Activated naive CD4-positive, alpha-beta T cell treated with anti-CD3 and anti-CD28 coated beads for 36 hours (primary cell): ENCODE data around the gene PYGB. TPM values are rescaled to one million over a fixed set of nuclear protein-coding genes. Genes with fewer than 3 reads are reported as not detected.
"Not testable (repeated sequence)": the region's sequence is repeated elsewhere in the genome, so short reads cannot be mapped to it uniquely, and the experiment has no call there.

ENCODE experiments used
- CTCF ChIA-PET: fragments of 350-600 bp; sonication (Branson Sonifier 250); formaldehyde crosslinking; loops from one replicate; lab custom pipeline; 2021; ENCODE audit warnings: antibody characterized with exemption; lab: Charles Lee
- DNase-seq: peaks from one replicate; pipeline ENCODE4 v3.0.0-alpha.2; 2020
- H3K27ac Mint-ChIP-seq: one replicate; pipeline ENCODE4 v1.8.0; 2021; ENCODE audit warnings: mild to moderate bottlenecking, mixed read lengths
- H3K27me3 Mint-ChIP-seq: one replicate; pipeline ENCODE4 v1.8.0; 2021; ENCODE audit warnings: low read depth, mixed read lengths
- H3K36me3 Mint-ChIP-seq: one replicate; pipeline ENCODE4 v1.8.0; 2021; ENCODE audit warnings: low read depth, mixed read lengths
- H3K4me1 Mint-ChIP-seq: one replicate; pipeline ENCODE4 v1.8.0; 2021; ENCODE audit warnings: low read depth, mixed read lengths
- H3K4me3 Mint-ChIP-seq: one replicate; pipeline ENCODE4 v1.8.0; 2021; ENCODE audit warnings: mild to moderate bottlenecking, moderate library complexity, mixed read lengths
- H3K9me3 Mint-ChIP-seq: one replicate; pipeline ENCODE4 v1.8.0; 2021; ENCODE audit warnings: mixed read lengths
- intact Hi-C: fragments of 100-400 bp; cut with micrococcal nuclease; formaldehyde crosslinking; loops from one replicate; pipeline ENCODE4 v1.15.1; 2023
- total RNA-seq, 2 experiments: library from RNA; stranded (reverse); gene quantifications; one replicate each; pipeline ENCODE4 v1.2.3, GENCODE V29; 2021

The PYGB gene
- total RNA-seq, 2 experiments from 2014 or later, result 19.6 to 20.0 TPM

GRCh38 chr20:25257130-25257529 lies 9.2 kb downstream of the PYGB start:
- Mint-ChIP-seq H3K4me3 (no peak overlapping the region), H3K4me1 (peaks cover 65% of the 10 kb centered on the region), H3K9me3 (peaks cover 3% of the 10 kb centered on the region), H3K27ac (no peak overlapping the region), H3K27me3 (no peaks in the 10 kb centered on the region), H3K36me3 (peaks cover 19% of the 10 kb centered on the region)
- CTCF ChIA-PET, result interaction anchor here (0.6 kb wide), 2 partner anchors 10 to 149 kb away, joined by 3 read pairs; no protein-coding TSS in a partner anchor
- intact Hi-C loops, result no loop called here
- DNase-seq, result no peak

DNA sequence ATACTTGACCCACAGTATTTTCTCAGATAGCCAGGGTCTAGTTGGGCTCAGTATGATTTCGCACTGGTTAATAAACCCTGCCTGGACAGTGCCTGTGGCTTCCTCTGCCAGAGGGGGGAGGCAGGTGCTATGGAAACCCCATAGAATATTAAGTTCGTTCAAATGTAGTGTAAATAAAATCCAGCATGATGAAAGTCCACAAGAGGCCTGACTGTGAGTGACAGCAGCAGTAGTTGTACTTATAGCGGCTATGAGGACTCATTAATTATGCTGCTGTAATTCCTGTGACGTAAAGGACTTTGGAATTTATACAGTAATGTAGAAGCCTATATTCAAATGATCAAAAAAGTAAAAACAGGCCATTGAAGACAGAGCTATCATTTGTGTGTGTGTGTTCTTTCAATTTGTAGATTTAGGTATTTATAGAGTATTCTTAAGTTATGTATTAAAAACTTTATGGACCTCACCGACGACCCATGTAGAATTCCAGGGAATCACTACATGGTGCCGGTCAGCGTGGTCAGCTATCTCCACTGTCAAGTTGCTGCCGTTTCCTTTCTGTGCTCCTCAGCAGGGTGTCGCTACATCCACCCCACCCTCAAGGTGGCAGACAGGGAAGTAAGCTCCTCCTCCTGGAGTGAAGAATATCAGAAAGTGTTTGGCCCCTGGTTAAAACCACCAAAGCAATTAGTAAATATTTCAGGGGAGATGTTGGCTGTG lies 10.0 kb downstream of the PYGB start:
- Mint-ChIP-seq H3K4me1 (peaks cover 58% of the 10 kb centered on the region), H3K36me3 (peaks cover 19% of the 10 kb centered on the region), H3K27me3 (no peaks in the 10 kb centered on the region), H3K27ac (no peak overlapping the region), H3K9me3 (peaks cover 3% of the 10 kb centered on the region), H3K4me3 (no peak overlapping the region)
- DNase-seq, result no peak
- CTCF ChIA-PET, result no interaction called here
- intact Hi-C loops, result no loop called here

DNA sequence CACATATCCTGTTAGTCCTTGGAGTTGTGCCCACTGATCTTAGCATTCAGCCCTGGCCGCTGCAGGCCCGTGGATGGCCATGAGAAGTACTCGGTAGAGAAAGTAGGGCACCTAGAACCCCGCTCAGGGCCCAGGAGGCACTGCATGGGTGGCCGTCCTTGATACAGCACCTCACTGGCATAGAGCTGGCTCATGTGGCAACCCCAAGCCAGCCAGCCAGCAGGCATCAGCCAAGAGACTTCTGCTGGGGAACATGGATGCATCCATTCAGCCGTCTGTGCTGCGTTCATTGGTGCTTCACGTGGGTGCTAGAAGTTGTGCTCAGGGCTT lies 10.6 kb downstream of the PYGB start:
- no peak for DNase-seq
- CTCF ChIA-PET, result no interaction called here
- H3K4me1 Mint-ChIP-seq, result peaks cover 54% of the 10 kb centered on the region
- peaks cover 3% of the 10 kb centered on the region for H3K9me3 Mint-ChIP-seq
- peaks cover 22% of the 10 kb centered on the region for H3K36me3 Mint-ChIP-seq
- no peak overlapping the region for H3K27ac Mint-ChIP-seq
- no peak overlapping the region for H3K4me3 Mint-ChIP-seq
- intact Hi-C loops, result no loop called here
- H3K27me3 Mint-ChIP-seq, result no peaks in the 10 kb centered on the region

GRCh38 chr20:25258828-25259227 lies 10.9 kb downstream of the PYGB start:
- CTCF ChIA-PET, result interaction anchor here (2.0 kb wide), 1 partner anchor 140 kb away, joined by 6 read pairs; no protein-coding TSS in a partner anchor
- no peak for DNase-seq
- intact Hi-C loops, result loop anchor here (1.0 kb wide), 1 partner anchor 21 kb away; no protein-coding TSS in a partner anchor
- Mint-ChIP-seq H3K4me3 (no peak overlapping the region), H3K9me3 (peaks cover 3% of the 10 kb centered on the region), H3K4me1 (peaks cover 51% of the 10 kb centered on the region), H3K36me3 (peaks cover 22% of the 10 kb centered on the region), H3K27ac (no peak overlapping the region), H3K27me3 (no peaks in the 10 kb centered on the region)

DNA sequence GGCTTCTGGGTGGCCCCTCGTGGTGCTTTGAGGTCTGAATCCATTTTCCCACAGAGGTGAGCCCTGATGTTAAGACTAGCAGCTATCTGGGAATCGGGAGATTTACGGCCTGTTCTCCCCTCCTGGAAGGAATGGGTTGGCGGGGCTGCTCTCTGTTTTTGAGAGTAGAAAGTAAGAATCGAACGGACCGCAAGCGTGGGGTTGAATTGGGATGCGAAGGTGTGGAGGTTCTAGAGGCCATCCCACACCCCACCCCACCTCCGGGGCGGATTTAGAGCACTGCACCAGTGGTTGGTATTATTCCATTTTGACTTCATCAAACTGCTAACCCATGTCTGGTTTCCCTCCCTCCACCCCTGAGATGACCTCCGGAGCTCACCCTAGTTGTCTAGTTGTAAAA lies 11.5 kb downstream of the PYGB start:
- no peak for DNase-seq
- H3K36me3 Mint-ChIP-seq, result peaks cover 25% of the 10 kb centered on the region
- H3K27ac Mint-ChIP-seq, result peak overlapping the region; percentile 65
- intact Hi-C loops, result loop anchor here (1.0 kb wide), 1 partner anchor 21 kb away; no protein-coding TSS in a partner anchor
- peaks cover 51% of the 10 kb centered on the region for H3K4me1 Mint-ChIP-seq
- peaks cover 3% of the 10 kb centered on the region for H3K9me3 Mint-ChIP-seq
- H3K27me3 Mint-ChIP-seq, result no peaks in the 10 kb centered on the region
- CTCF ChIA-PET, result interaction anchor here (2.0 kb wide), 1 partner anchor 140 kb away, joined by 6 read pairs; no protein-coding TSS in a partner anchor
- H3K4me3 Mint-ChIP-seq, result peak overlapping the region; percentile 23

GRCh38 chr20:25259788-25260254 lies 11.9 kb downstream of the PYGB start:
- H3K36me3 Mint-ChIP-seq, result peaks cover 29% of the 10 kb centered on the region
- no peaks in the 10 kb centered on the region for H3K27me3 Mint-ChIP-seq
- H3K27ac Mint-ChIP-seq, result peak overlapping the region; percentile 65
- intact Hi-C loops, result loop anchor here (1.0 kb wide), 1 partner anchor 22 kb away; no protein-coding TSS in a partner anchor
- peak; percentile 41 for DNase-seq
- H3K4me3 Mint-ChIP-seq, result peak overlapping the region; percentile 23
- peaks cover 48% of the 10 kb centered on the region for H3K4me1 Mint-ChIP-seq
- CTCF ChIA-PET, result interaction anchor here (1.6 to 2.0 kb wide), 2 partner anchors 9 to 139 kb away, joined by 6 to 9 read pairs; no protein-coding TSS in a partner anchor
- peaks cover 3% of the 10 kb centered on the region for H3K9me3 Mint-ChIP-seq

- H3K27me3 Mint-ChIP-seq, H3K9me3 Mint-ChIP-seq, H3K4me3 Mint-ChIP-seq, intact Hi-C loops: not testable (repeated sequence)
- DNase-seq, result peak; percentile 37
- CTCF ChIA-PET, result interaction anchor here (0.6 to 2.0 kb wide), 4 partner anchors 10 to 146 kb away, joined by 3 to 9 read pairs (median 4); partner anchors contain the start of gene GINS1
- peaks cover 45% of the 10 kb centered on the region for H3K4me1 Mint-ChIP-seq
- peak overlapping the region; percentile 65 for H3K27ac Mint-ChIP-seq
- peaks cover 29% of the 10 kb centered on the region for H3K36me3 Mint-ChIP-seq
Measured at GRCh38 chr20:25260770-25261437, 13.0 kb downstream of the PYGB start.

- Mint-ChIP-seq H3K9me3 (no peaks in the 10 kb centered on the region), H3K27ac (no peak overlapping the region), H3K4me1 (peaks cover 3% of the 10 kb centered on the region), H3K4me3 (no peak overlapping the region), H3K27me3 (no peaks in the 10 kb centered on the region), H3K36me3 (peaks cover 14% of the 10 kb centered on the region)
- no peak for DNase-seq
- intact Hi-C loops, result no loop called here
- CTCF ChIA-PET, result interaction anchor here (0.6 to 1.0 kb wide), 2 partner anchors 26 to 27 kb away, joined by 3 to 4 read pairs; no protein-coding TSS in a partner anchor
Measured at GRCh38 chr20:25269057-25269832, 21.4 kb downstream of the PYGB start.

GRCh38 chr20:25269833-25270170 lies 21.9 kb downstream of the PYGB start:
- Mint-ChIP-seq H3K4me1 (peaks cover 3% of the 10 kb centered on the region), H3K27ac (no peak overlapping the region), H3K36me3 (peaks cover 8% of the 10 kb centered on the region), H3K4me3 (no peak overlapping the region), H3K9me3 (no peaks in the 10 kb centered on the region), H3K27me3 (no peaks in the 10 kb centered on the region)
- CTCF ChIA-PET, result interaction anchor here (0.6 kb wide), 2 partner anchors 26 to 174 kb away, joined by 3 to 4 read pairs; no protein-coding TSS in a partner anchor
- intact Hi-C loops, result no loop called here
- no peak for DNase-seq

GRCh38 chr20:25270829-25271251 lies 23.0 kb downstream of the PYGB start:
- Mint-ChIP-seq H3K27me3 (no peaks in the 10 kb centered on the region), H3K9me3 (no peaks in the 10 kb centered on the region), H3K4me1 (peaks cover 3% of the 10 kb centered on the region), H3K36me3 (peaks cover 14% of the 10 kb centered on the region), H3K27ac (no peak overlapping the region), H3K4me3 (no peak overlapping the region)
- intact Hi-C loops, result no loop called here
- DNase-seq, result no peak
- CTCF ChIA-PET, result no interaction called here

DNA sequence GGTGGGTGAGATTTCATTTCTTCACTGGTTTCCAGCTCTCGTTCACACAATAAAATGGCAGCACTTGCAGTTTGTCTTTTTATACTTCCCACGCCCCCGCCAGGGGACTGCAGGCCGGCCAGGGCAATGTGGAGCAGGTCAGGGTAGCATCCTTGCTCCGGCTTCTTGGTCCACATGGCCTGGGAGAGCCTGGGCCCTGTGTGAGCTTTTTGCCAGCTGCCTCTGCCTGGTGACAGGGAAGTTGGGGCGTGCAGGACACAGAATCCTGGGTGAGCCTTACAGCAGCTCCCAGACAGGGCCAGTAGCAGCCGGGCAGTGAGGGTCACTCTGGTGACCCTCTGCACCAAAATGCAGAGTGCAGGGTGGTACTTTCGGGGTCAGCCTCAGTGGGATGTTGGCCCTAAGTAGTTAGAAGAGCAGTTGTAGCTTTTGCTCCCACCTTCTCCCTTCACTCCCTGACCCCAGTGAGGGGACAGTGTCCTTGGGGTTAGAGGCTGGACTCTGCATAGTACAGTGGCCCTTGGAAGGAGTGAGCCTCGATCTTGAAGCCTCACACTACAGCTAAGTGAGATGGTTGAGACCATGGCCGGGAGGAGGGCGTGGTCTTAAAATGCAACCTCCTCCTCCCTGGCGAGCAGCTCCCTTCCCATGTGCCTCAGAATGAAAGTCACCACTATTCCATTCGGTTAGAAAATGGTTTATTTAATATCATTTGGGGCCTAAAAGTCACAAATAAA lies 23.8 kb downstream of the PYGB start:
- CTCF ChIA-PET, result no interaction called here
- Mint-ChIP-seq H3K27me3 (no peaks in the 10 kb centered on the region), H3K27ac (no peak overlapping the region), H3K9me3 (no peaks in the 10 kb centered on the region), H3K4me3 (no peak overlapping the region), H3K36me3 (peaks cover 14% of the 10 kb centered on the region), H3K4me1 (peaks cover 3% of the 10 kb centered on the region)
- no peak for DNase-seq
- intact Hi-C loops, result no loop called here
